ENCODE measurements around the gene GNL1. TPM values are rescaled to one million over a fixed set of nuclear protein-coding genes. Genes with fewer than 3 reads are reported as not detected.

Gene GNL1
- total and polyA plus RNA-seq, 2 donors (not counting 1 experiment from before 2014, with no cell fraction given), result 36.0 to 107 TPM

DNA sequence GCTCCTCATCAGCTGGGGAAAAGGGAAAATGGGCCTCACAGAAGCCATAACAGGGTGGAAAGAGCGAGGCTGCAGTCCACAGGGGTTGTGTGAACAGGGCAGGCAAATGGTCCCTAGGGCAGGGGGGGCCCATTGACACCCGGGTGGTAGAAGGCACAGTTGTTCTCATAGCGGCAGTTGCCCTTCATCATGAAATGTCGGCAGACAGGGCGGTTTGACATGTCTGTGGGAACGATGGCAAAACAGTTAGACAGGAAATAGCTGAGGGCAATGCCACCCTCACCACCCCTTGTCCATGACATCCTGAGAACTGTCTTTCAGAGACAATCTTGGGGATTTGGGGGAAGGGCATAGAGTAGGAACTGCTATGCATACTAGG lies 45.1 kb upstream of the GNL1 start:
- peaks cover 6 to 61% of the 10 kb centered on the region in 2 experiments for H3K36me3 ChIP-seq (replicated peaks in 1 of 2; ENCODE audit: control extremely low read depth in 1 of 2, control insufficient read depth in 1 of 2, extremely low read depth in 1 of 2, insufficient read depth in 2 of 2, low read length in 1 of 2)
- no peak for ATAC-seq (ENCODE audit: low read depth)
- Mint-ChIP-seq H3K9me3 (ENCODE audit: insufficient read depth) (no peaks in the 10 kb centered on the region), H3K4me1 (peaks cover 7% of the 10 kb centered on the region), H3K4me3 (no peak overlapping the region), H3K27ac (no peak overlapping the region), H3K27me3 (no peaks in the 10 kb centered on the region)
- H3K79me2 ChIP-seq (ENCODE audit: control insufficient read depth, insufficient read depth, low read length), result peaks cover 14% of the 10 kb centered on the region
- H3K27ac ChIP-seq (ENCODE audit: low read length in 2 of 2), result no peak overlapping the region
- 63% methylated on average over 3 of the region's 6 CpGs for WGBS (ENCODE audit: insufficient coverage)
- ChIA-PET POLR2A (interaction anchor here (1.1 kb wide), 1 partner anchor 13 kb away, joined by 5 read pairs; no protein-coding TSS in a partner anchor), CTCF (interaction anchor here (1.0 to 12.2 kb wide), 5 partner anchors 10 to 129 kb away, joined by 3 to 295 read pairs (median 7); no protein-coding TSS in a partner anchor)
- H4K20me1 ChIP-seq (ENCODE audit: control insufficient read depth, insufficient read depth, low read length, poor library complexity, severe bottlenecking), result peaks cover 40% of the 10 kb centered on the region
- no peak for DNase-seq
- intact Hi-C loops (cut with micrococcal nuclease), result no loop called here
- H3K4me2 ChIP-seq (replicated peaks; ENCODE audit: low read depth, low read length, poor library complexity, severe bottlenecking), result no peak overlapping the region
- H3K9ac ChIP-seq (ENCODE audit: low read length), result no peak overlapping the region
- H3K4me3 ChIP-seq (ENCODE audit: control extremely low read depth in 1 of 5, extremely low read depth in 1 of 5, insufficient read depth in 1 of 5, low read depth in 2 of 5, low read length in 4 of 5), result no peak overlapping the region
- H3K9me3 ChIP-seq (ENCODE audit: control extremely low read depth in 1 of 3, control insufficient read depth in 2 of 3, insufficient read depth in 1 of 3, low read length in 2 of 3), result no peaks in the 10 kb centered on the region
- H3K27me3 ChIP-seq (replicated peaks in 1 of 4; ENCODE audit: control extremely low read depth in 1 of 4, control insufficient read depth in 3 of 4, insufficient read depth in 4 of 4, low read length in 3 of 4), result no peaks in the 10 kb centered on the region
- H3K4me1 ChIP-seq (ENCODE audit: control insufficient read depth in 2 of 2, insufficient read depth in 2 of 2, low read length in 2 of 2), result peaks cover 0 to 6% of the 10 kb centered on the region in 2 donors
- H2AFZ ChIP-seq (ENCODE audit: insufficient read depth, low read depth, low read length, poor library complexity, severe bottlenecking), result no peak overlapping the region
- TF ChIP-seq, protein P1, sequence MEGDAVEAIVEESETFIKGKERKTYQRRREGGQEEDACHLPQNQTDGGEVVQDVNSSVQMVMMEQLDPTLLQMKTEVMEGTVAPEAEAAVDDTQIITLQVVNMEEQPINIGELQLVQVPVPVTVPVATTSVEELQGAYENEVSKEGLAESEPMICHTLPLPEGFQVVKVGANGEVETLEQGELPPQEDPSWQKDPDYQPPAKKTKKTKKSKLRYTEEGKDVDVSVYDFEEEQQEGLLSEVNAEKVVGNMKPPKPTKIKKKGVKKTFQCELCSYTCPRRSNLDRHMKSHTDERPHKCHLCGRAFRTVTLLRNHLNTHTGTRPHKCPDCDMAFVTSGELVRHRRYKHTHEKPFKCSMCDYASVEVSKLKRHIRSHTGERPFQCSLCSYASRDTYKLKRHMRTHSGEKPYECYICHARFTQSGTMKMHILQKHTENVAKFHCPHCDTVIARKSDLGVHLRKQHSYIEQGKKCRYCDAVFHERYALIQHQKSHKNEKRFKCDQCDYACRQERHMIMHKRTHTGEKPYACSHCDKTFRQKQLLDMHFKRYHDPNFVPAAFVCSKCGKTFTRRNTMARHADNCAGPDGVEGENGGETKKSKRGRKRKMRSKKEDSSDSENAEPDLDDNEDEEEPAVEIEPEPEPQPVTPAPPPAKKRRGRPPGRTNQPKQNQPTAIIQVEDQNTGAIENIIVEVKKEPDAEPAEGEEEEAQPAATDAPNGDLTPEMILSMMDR (IDR thresholded peaks at IDR 0.05), result no peak
- no peak for TF ChIP-seq EZH2 (IDR thresholded peaks at IDR 0.05; ENCODE audit: borderline replicate concordance, insufficient read depth, low read depth, low read length, poor library complexity, severe bottlenecking)

DNA sequence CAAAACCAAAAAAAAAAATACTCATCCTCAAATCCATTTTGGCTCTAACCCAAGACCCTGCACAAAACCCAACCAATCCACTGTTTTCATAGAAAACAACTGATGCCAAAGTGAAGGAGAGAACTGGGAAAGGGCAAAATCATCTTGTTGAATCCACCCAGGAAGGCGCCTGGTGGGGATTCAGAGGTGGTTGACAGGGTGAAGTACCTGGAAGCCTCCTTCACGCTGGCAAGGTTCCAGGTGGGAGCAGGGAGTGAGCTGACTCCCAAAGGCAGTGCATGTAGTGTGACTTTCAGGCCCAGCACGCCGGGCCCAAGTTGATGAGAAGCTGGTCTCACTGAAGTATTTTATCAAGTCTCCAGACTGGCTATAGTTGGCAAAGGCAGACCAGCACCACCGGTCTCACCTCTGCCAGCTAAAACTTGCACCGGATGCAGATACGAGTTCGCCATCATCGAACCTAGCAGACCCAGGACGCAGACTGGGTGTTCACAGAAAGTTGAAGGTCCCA lies 44.2 kb upstream of the GNL1 start:
- POLR2A ChIA-PET, result interaction anchor here (1.1 kb wide), 1 partner anchor 14 kb away, joined by 5 read pairs; no protein-coding TSS in a partner anchor
- H3K9me3 ChIP-seq (ENCODE audit: control extremely low read depth in 1 of 3, control insufficient read depth in 2 of 3, insufficient read depth in 1 of 3, low read length in 2 of 3), result no peaks in the 10 kb centered on the region
- H3K9ac ChIP-seq (ENCODE audit: low read length), result no peak overlapping the region
- no peak for ATAC-seq (ENCODE audit: low read depth)
- Mint-ChIP-seq H3K27me3 (no peaks in the 10 kb centered on the region), H3K4me1 (peaks cover 6% of the 10 kb centered on the region), H3K4me3 (no peak overlapping the region), H3K27ac (no peak overlapping the region), H3K9me3 (ENCODE audit: insufficient read depth) (no peaks in the 10 kb centered on the region)
- TF ChIP-seq, protein P1 (IDR thresholded peaks at IDR 0.05), result no peak
- no peak for TF ChIP-seq EZH2 (IDR thresholded peaks at IDR 0.05; ENCODE audit: borderline replicate concordance, insufficient read depth, low read depth, low read length, poor library complexity, severe bottlenecking)
- H3K27ac ChIP-seq (ENCODE audit: low read length in 2 of 2), result no peak overlapping the region
- H4K20me1 ChIP-seq (ENCODE audit: control insufficient read depth, insufficient read depth, low read length, poor library complexity, severe bottlenecking), result peaks cover 32% of the 10 kb centered on the region
- no peak overlapping the region for H2AFZ ChIP-seq (ENCODE audit: insufficient read depth, low read depth, low read length, poor library complexity, severe bottlenecking)
- 94% methylated on average over 10 of the region's 10 CpGs for WGBS (ENCODE audit: insufficient coverage)
- H3K79me2 ChIP-seq (ENCODE audit: control insufficient read depth, insufficient read depth, low read length), result peaks cover 6% of the 10 kb centered on the region
- CTCF ChIA-PET, result interaction anchor here (1.4 to 12.2 kb wide), 7 partner anchors 9 to 123 kb away, joined by 3 to 295 read pairs (median 7); no protein-coding TSS in a partner anchor
- H3K4me2 ChIP-seq (replicated peaks; ENCODE audit: low read depth, low read length, poor library complexity, severe bottlenecking), result no peak overlapping the region
- intact Hi-C loops (cut with micrococcal nuclease), result no loop called here
- no peaks in the 10 kb centered on the region for H3K27me3 ChIP-seq (replicated peaks in 1 of 4; ENCODE audit: control extremely low read depth in 1 of 4, control insufficient read depth in 3 of 4, insufficient read depth in 4 of 4, low read length in 3 of 4)
- H3K4me3 ChIP-seq (ENCODE audit: control extremely low read depth in 1 of 5, extremely low read depth in 1 of 5, insufficient read depth in 1 of 5, low read depth in 2 of 5, low read length in 4 of 5), result no peak overlapping the region
- no peak for DNase-seq
- H3K4me1 ChIP-seq (ENCODE audit: control insufficient read depth in 2 of 2, insufficient read depth in 2 of 2, low read length in 2 of 2), result peaks cover 0 to 6% of the 10 kb centered on the region in 2 donors
- peaks cover 3 to 53% of the 10 kb centered on the region in 2 experiments for H3K36me3 ChIP-seq (replicated peaks in 1 of 2; ENCODE audit: control extremely low read depth in 1 of 2, control insufficient read depth in 1 of 2, extremely low read depth in 1 of 2, insufficient read depth in 2 of 2, low read length in 1 of 2)

Measured in B cell (primary cell).